D721Med (cell line): ENCODE measurements around the gene PLEKHA6.

Experiments used
- DNase-seq: peaks from one replicate; pipeline ENCODE4 v3.0.0; 2011; ENCODE audit warnings: low spot score; ENCODE audit not compliant: insufficient read length
- FAIRE-seq: peaks from 2 replicates; lab custom pipeline; 2011; peaks lifted over from hg19 to GRCh38; lab: Jason Lieb, UNC
- CTCF ChIP-seq: IDR thresholded peaks from 2 replicates; pipeline ENCODE4 v1.5.1; 2012; ENCODE audit warnings: mild to moderate bottlenecking, control low read depth; ENCODE audit not compliant: insufficient read depth; ENCODE audit errors: missing control alignments

The PLEKHA6 gene

GRCh38 chr1:204278251-204278650 lies 81.5 kb downstream of the PLEKHA6 start:
- FAIRE-seq (no peak), DNase-seq (no peak)
- no peak for TF ChIP-seq CTCF

GRCh38 chr1:204277563-204278219 lies 82.0 kb downstream of the PLEKHA6 start:
- DNase-seq = no peak
- TF ChIP-seq CTCF = no peak
- FAIRE-seq = no peak

GRCh38 chr1:204275695-204276370 lies 83.9 kb downstream of the PLEKHA6 start:
- DNase-seq (no peak), FAIRE-seq (no peak)
- TF ChIP-seq CTCF = no peak

GRCh38 chr1:204274446-204274845 lies 85.3 kb downstream of the PLEKHA6 start:
- no peak for DNase-seq
- FAIRE-seq = no peak
- no peak for TF ChIP-seq CTCF

GRCh38 chr1:204272505-204272904 lies 87.2 kb downstream of the PLEKHA6 start:
- DNase-seq (no peak), FAIRE-seq (no peak)
- no peak for TF ChIP-seq CTCF

- DNase-seq = no peak
- TF ChIP-seq CTCF = no peak
- FAIRE-seq = no peak
Measured at GRCh38 chr1:204271970-204272369, 87.8 kb downstream of the PLEKHA6 start.

GRCh38 chr1:204268101-204268500 lies 91.6 kb downstream of the PLEKHA6 start:
- FAIRE-seq (no peak), DNase-seq (no peak)
- no peak for TF ChIP-seq CTCF
